Mucosa of descending colon (tissue), 3 donors: Measurements from ENCODE around the gene PFAS. TPM values are rescaled to one million over a fixed set of nuclear protein-coding genes. Genes with fewer than 3 reads are reported as not detected.

Source experiments
- ATAC-seq: fragments of 200-7000 bp; cut with Tn5 transposase; one replicate; pipeline ENCODE4 v1.9.1; 2020; ENCODE audit warnings: mild to moderate bottlenecking, moderate library complexity
- DNase-seq, 3 donors: peaks; one replicate each; pipeline ENCODE4 v3.0.0-alpha.2; 2020
- H3K36me3 ChIP-seq: fragments of 200-600 bp; one replicate; pipeline ENCODE4 v1.8.0; 2021; ENCODE audit warnings: low read depth, mild to moderate bottlenecking
- H3K4me1 ChIP-seq: fragments of 200-600 bp; one replicate; pipeline ENCODE4 v1.8.0; 2021; ENCODE audit warnings: low read depth, mild to moderate bottlenecking
- H3K4me3 ChIP-seq: fragments of 200-600 bp; one replicate; pipeline ENCODE4 v1.8.0; 2021; ENCODE audit warnings: mild to moderate bottlenecking
- H3K9me3 ChIP-seq: fragments of 200-600 bp; one replicate; pipeline ENCODE4 v1.8.0; 2021; ENCODE audit warnings: mild to moderate bottlenecking
- CTCF ChIP-seq: fragments of 200-600 bp; IDR thresholded peaks from one replicate; pipeline ENCODE4 v1.8.0; 2022; ENCODE audit warnings: antibody characterized with exemption, mild to moderate bottlenecking
- intact Hi-C, 2 donors: fragments of 100-400 bp; cut with DNase I in 1 of 2; cut with micrococcal nuclease in 1 of 2; formaldehyde crosslinking; loops; one replicate each; pipeline versions ENCODE4 v1.11.0 to v1.11.1; 2022; cut with DNase I, micrococcal nuclease
- total RNA-seq, 3 donors: library from RNA; stranded (reverse); fragmentation: NEBNext Ultra II Directional in 2 of 3; extraction: Animal tissue kit (Norgen Biotek cat#: 25700) in 2 of 3; gene quantifications; one replicate each; pipeline versions ENCODE4 v1.2.1 to v1.2.4, GENCODE V29; 2021 to 2023
- donor health status: DM: no; HTN: no; CAD: no; lungs with moderate emphysema.
- donor health status: DM: no; HTN: no; CAD: no.
- donor health status: DM: no; HTN: yes; CAD: no.

Gene PFAS
- total RNA-seq, 3 donors from 2014 or later, result 18.7 to 31.7 (median 30.1) TPM

- Histone ChIP-seq H3K9me3 (no peaks in the 10 kb centered on the region), H3K36me3 (no peaks in the 10 kb centered on the region), H3K4me1 (no peaks in the 10 kb centered on the region), H3K4me3 (no peak overlapping the region)
- no peak for TF ChIP-seq CTCF
- intact Hi-C loops, result no loop called here
- ATAC-seq (no peak), DNase-seq (no peak)
These were observed 63.2 kb downstream of the PFAS start for GRCh38 chr17:8312251-8312650.

GRCh38 chr17:8312726-8313600 lies 63.9 kb downstream of the PFAS start:
- DNase-seq (no peak), ATAC-seq (no peak)
- intact Hi-C loops, result no loop called here
- Histone ChIP-seq H3K36me3 (no peaks in the 10 kb centered on the region), H3K4me1 (no peaks in the 10 kb centered on the region), H3K4me3 (no peak overlapping the region), H3K9me3 (no peaks in the 10 kb centered on the region)
- TF ChIP-seq CTCF, result no peak

- ATAC-seq (no peak), DNase-seq (peak in 1 of 3 donors; percentile 34)
- no peak for TF ChIP-seq CTCF
- intact Hi-C loops, result no loop called here
- H3K4me1 ChIP-seq, result no peaks in the 10 kb centered on the region
- no peaks in the 10 kb centered on the region for H3K36me3 ChIP-seq
- no peak overlapping the region for H3K4me3 ChIP-seq
- no peaks in the 10 kb centered on the region for H3K9me3 ChIP-seq
These were observed 66.0 kb downstream of the PFAS start for GRCh38 chr17:8314797-8315763.

- ATAC-seq, result no peak
- H3K36me3 ChIP-seq, result no peaks in the 10 kb centered on the region
- no peak for TF ChIP-seq CTCF
- no peak overlapping the region for H3K4me3 ChIP-seq
- intact Hi-C loops, result no loop called here
- H3K9me3 ChIP-seq, result no peaks in the 10 kb centered on the region
- DNase-seq, result no peak
- no peaks in the 10 kb centered on the region for H3K4me1 ChIP-seq
These were observed 66.7 kb downstream of the PFAS start for GRCh38 chr17:8315764-8316217.

- H3K4me1 ChIP-seq, result no peaks in the 10 kb centered on the region
- DNase-seq (no peak), ATAC-seq (no peak)
- intact Hi-C loops, result no loop called here
- no peak overlapping the region for H3K4me3 ChIP-seq
- H3K36me3 ChIP-seq, result no peaks in the 10 kb centered on the region
- H3K9me3 ChIP-seq, result no peaks in the 10 kb centered on the region
- no peak for TF ChIP-seq CTCF
These were observed 69.2 kb downstream of the PFAS start for GRCh38 chr17:8318010-8318935.
